ENCODE data around the gene OR2A14.
"Not testable (repeated sequence)": the region's sequence is repeated elsewhere in the genome, so short reads cannot be mapped to it uniquely, and the experiment has no call there.

The OR2A14 gene

GRCh38 chr7:144148224-144148827 lies 25.4 kb downstream of the OR2A14 start:
- DNase-seq (ENCODE audit: low spot score) = no peak

- no peak for DNase-seq (ENCODE audit: low spot score)
These were observed 35.9 kb downstream of the OR2A14 start for GRCh38 chr7:144158861-144159260.

GRCh38 chr7:144164784-144165183 lies 41.8 kb downstream of the OR2A14 start:
- DNase-seq (ENCODE audit: low spot score) = no peak

- DNase-seq (ENCODE audit: low spot score) = not testable (repeated sequence)
These were observed 48.8 kb downstream of the OR2A14 start for GRCh38 chr7:144171594-144172350.

- no peak for DNase-seq (ENCODE audit: low spot score)
These were observed 51.6 kb downstream of the OR2A14 start for GRCh38 chr7:144174613-144175012.

GRCh38 chr7:144178380-144179164 lies 55.6 kb downstream of the OR2A14 start:
- not testable (repeated sequence) for DNase-seq (ENCODE audit: low spot score)

GRCh38 chr7:144179165-144179479 lies 56.1 kb downstream of the OR2A14 start:
- not testable (repeated sequence) for DNase-seq (ENCODE audit: low spot score)
